Measurements from ENCODE around the gene CACNA1C.

CACNA1C gene

GRCh38 chr12:2686280-2686646, 633.5 kb downstream of the CACNA1C start:
- Histone ChIP-seq H3K27ac (ENCODE audit: low read depth, low read length) (no peak overlapping the region), H3K4me1 (ENCODE audit: control insufficient read depth, low read length) (peaks cover 5% of the 10 kb centered on the region), H3K36me3 (ENCODE audit: control insufficient read depth, low read length) (no peaks in the 10 kb centered on the region), H3K9me2 (replicated peaks; ENCODE audit: control insufficient read depth, low read length) (no peaks in the 10 kb centered on the region), H3K79me2 (ENCODE audit: control insufficient read depth, low read length) (no peaks in the 10 kb centered on the region), H3K27me3 (ENCODE audit: control insufficient read depth, low read length) (peaks cover 7% of the 10 kb centered on the region), H3F3A (ENCODE audit: control insufficient read depth, insufficient read depth) (no peaks in the 10 kb centered on the region), H3K4me3 (ENCODE audit: low read length) (no peak overlapping the region), H3K4me2 (ENCODE audit: low read length) (no peak overlapping the region), H4K20me1 (ENCODE audit: control insufficient read depth, insufficient read depth, low read depth, low read length) (no peaks in the 10 kb centered on the region), H3K9me3 (ENCODE audit: control insufficient read depth, insufficient read depth, low read length) (no peaks in the 10 kb centered on the region)
- no peak for TF ChIP-seq EZH2phosphoT487 (IDR thresholded peaks at IDR 0.05; ENCODE audit: borderline replicate concordance, low read length)
- TF ChIP-seq CTCF (IDR thresholded peaks at IDR 0.05; ENCODE audit: low read depth, low read length, poor library complexity, severe bottlenecking) = no peak

- H3K4me1 ChIP-seq (ENCODE audit: control insufficient read depth, low read length) = peaks cover 11% of the 10 kb centered on the region
- no peaks in the 10 kb centered on the region for H3K79me2 ChIP-seq (ENCODE audit: control insufficient read depth, low read length)
- H4K20me1 ChIP-seq (ENCODE audit: control insufficient read depth, insufficient read depth, low read depth, low read length) = no peaks in the 10 kb centered on the region
- no peak overlapping the region for H3K4me3 ChIP-seq (ENCODE audit: low read length)
- H3K9me2 ChIP-seq (replicated peaks; ENCODE audit: control insufficient read depth, low read length) = no peaks in the 10 kb centered on the region
- H3F3A ChIP-seq (ENCODE audit: control insufficient read depth, insufficient read depth) = no peaks in the 10 kb centered on the region
- no peak overlapping the region for H3K4me2 ChIP-seq (ENCODE audit: low read length)
- no peak for TF ChIP-seq EZH2phosphoT487 (IDR thresholded peaks at IDR 0.05; ENCODE audit: borderline replicate concordance, low read length)
- no peak for TF ChIP-seq CTCF (IDR thresholded peaks at IDR 0.05; ENCODE audit: low read depth, low read length, poor library complexity, severe bottlenecking)
- H3K27me3 ChIP-seq (ENCODE audit: control insufficient read depth, low read length) = peaks cover 13% of the 10 kb centered on the region
- H3K36me3 ChIP-seq (ENCODE audit: control insufficient read depth, low read length) = no peaks in the 10 kb centered on the region
- no peaks in the 10 kb centered on the region for H3K9me3 ChIP-seq (ENCODE audit: control insufficient read depth, insufficient read depth, low read length)
- no peak overlapping the region for H3K27ac ChIP-seq (ENCODE audit: low read depth, low read length)
Measured at GRCh38 chr12:2687058-2687457, 634.3 kb downstream of the CACNA1C start.

- H3K9me2 ChIP-seq (replicated peaks; ENCODE audit: control insufficient read depth, low read length) = no peaks in the 10 kb centered on the region
- H3F3A ChIP-seq (ENCODE audit: control insufficient read depth, insufficient read depth) = no peaks in the 10 kb centered on the region
- H3K4me2 ChIP-seq (ENCODE audit: low read length) = no peak overlapping the region
- no peaks in the 10 kb centered on the region for H3K9me3 ChIP-seq (ENCODE audit: control insufficient read depth, insufficient read depth, low read length)
- H4K20me1 ChIP-seq (ENCODE audit: control insufficient read depth, insufficient read depth, low read depth, low read length) = no peaks in the 10 kb centered on the region
- H3K36me3 ChIP-seq (ENCODE audit: control insufficient read depth, low read length) = no peaks in the 10 kb centered on the region
- H3K27ac ChIP-seq (ENCODE audit: low read depth, low read length) = no peak overlapping the region
- no peaks in the 10 kb centered on the region for H3K79me2 ChIP-seq (ENCODE audit: control insufficient read depth, low read length)
- TF ChIP-seq CTCF (IDR thresholded peaks at IDR 0.05; ENCODE audit: low read depth, low read length, poor library complexity, severe bottlenecking) (no peak), EZH2phosphoT487 (IDR thresholded peaks at IDR 0.05; ENCODE audit: borderline replicate concordance, low read length) (no peak)
- peaks cover 20% of the 10 kb centered on the region for H3K27me3 ChIP-seq (ENCODE audit: control insufficient read depth, low read length)
- H3K4me1 ChIP-seq (ENCODE audit: control insufficient read depth, low read length) = peaks cover 16% of the 10 kb centered on the region
- H3K4me3 ChIP-seq (ENCODE audit: low read length) = no peak overlapping the region
Measured at GRCh38 chr12:2687726-2688125, 634.9 kb downstream of the CACNA1C start.

Measured in DOHH2 (cell line).